Fibroblast of skin of abdomen (primary cell): ENCODE measurements around the gene ZNF177.

Experiments
- DNase-seq: peaks from one replicate; pipeline ENCODE4 v3.0.0-alpha.2; 2013

ZNF177 gene

GRCh38 chr19:9430444-9430843, 67.6 kb downstream of the ZNF177 start:
- DNase-seq = no peak

GRCh38 chr19:9431475-9431874, 68.7 kb downstream of the ZNF177 start:
- DNase-seq = peak; percentile 6
